H1 (cell line): Measurements from ENCODE around the gene FBLN2. TPM values are rescaled to one million over a fixed set of nuclear protein-coding genes. Genes with fewer than 3 reads are reported as not detected.

Source experiments
- CHD7 ChIP-seq: fragments of 300-600 bp; sonication (generic); IDR thresholded peaks from 2 replicates; pipeline ENCODE4 v1.7.1; 2012; ENCODE audit warnings: low read length, moderate library complexity, mild to moderate bottlenecking, inconsistent platforms; ENCODE audit not compliant: insufficient replicate concordance
- CREB1 ChIP-seq: IDR thresholded peaks from 2 replicates; pipeline ENCODE4 v1.6.1; 2012; ENCODE audit warnings: inconsistent platforms
- GTF2F1 ChIP-seq: IDR thresholded peaks from 2 replicates; pipeline ENCODE4 v1.6.1; 2012; ENCODE audit warnings: low read depth, low read length, improper control_type of control experiment, borderline replicate concordance
- HDAC6 ChIP-seq: IDR thresholded peaks from one replicate; pipeline ENCODE4 v1.7.1; 2012; ENCODE audit warnings: low read depth, mild to moderate bottlenecking, inconsistent platforms, low read length, moderate library complexity
- PHF8 ChIP-seq: fragments of 200-600 bp; sonication (generic); conservative IDR thresholded peaks from 2 replicates; pipeline ENCODE4 v1.7.1; 2012; ENCODE audit warnings: low read depth, mild to moderate bottlenecking, inconsistent platforms, low read length, moderate library complexity
- polyA plus RNA-seq, 7 experiments: library from polyadenylated mRNA; depleted of rRNA in 3 of 7; stranded (reverse) in 5 of 7; unstranded in 2 of 7; fragments of >200 nt in 5 of 7; fragments of 200-250 nt in 2 of 7; gene quantifications; 1 replicate in 5 of 7; 2 replicates in 1 of 7; 4 replicates in 1 of 7; pipeline versions ENCODE4 v1.2.1 to v1.2.3, GENCODE V29; 2011 to 2013; ENCODE audit warnings: missing spikeins in 2 of 7, mixed read lengths in 2 of 7
- total RNA-seq: library from RNA; stranded (reverse); fragmentation: NEBNext Ultra II Directional; extraction: Animal tissue kit (Norgen Biotek cat#: 25700); gene quantifications from 2 replicates; pipeline ENCODE4 v1.2.1, GENCODE V29; 2021

The FBLN2 gene
- total and polyA plus RNA-seq, 2 of the 8 experiments (the other 6 are each of a cell fraction or from before 2014, with no cell fraction given), result 17.4 to 24.2 TPM

- TF ChIP-seq CHD7, result no peak
- TF ChIP-seq PHF8, result no peak
- no peak for TF ChIP-seq HDAC6
- TF ChIP-seq GTF2F1, result no peak
- TF ChIP-seq CREB1, result no peak
- TF ChIP-seq, all 59 proteins: peak for 0
These were observed 102.1 kb downstream of the FBLN2 start (continued) for GRCh38 chr3:13651057-13651400.
